ENCODE data around the gene SCGB1C1. TPM values are rescaled to one million over a fixed set of nuclear protein-coding genes. Genes with fewer than 3 reads are reported as not detected.

Gene SCGB1C1
- total and polyA plus RNA-seq, 9 of the 15 experiments (the other 6 are each of a cell fraction or from before 2014, with no cell fraction given) = not detected

DNA sequence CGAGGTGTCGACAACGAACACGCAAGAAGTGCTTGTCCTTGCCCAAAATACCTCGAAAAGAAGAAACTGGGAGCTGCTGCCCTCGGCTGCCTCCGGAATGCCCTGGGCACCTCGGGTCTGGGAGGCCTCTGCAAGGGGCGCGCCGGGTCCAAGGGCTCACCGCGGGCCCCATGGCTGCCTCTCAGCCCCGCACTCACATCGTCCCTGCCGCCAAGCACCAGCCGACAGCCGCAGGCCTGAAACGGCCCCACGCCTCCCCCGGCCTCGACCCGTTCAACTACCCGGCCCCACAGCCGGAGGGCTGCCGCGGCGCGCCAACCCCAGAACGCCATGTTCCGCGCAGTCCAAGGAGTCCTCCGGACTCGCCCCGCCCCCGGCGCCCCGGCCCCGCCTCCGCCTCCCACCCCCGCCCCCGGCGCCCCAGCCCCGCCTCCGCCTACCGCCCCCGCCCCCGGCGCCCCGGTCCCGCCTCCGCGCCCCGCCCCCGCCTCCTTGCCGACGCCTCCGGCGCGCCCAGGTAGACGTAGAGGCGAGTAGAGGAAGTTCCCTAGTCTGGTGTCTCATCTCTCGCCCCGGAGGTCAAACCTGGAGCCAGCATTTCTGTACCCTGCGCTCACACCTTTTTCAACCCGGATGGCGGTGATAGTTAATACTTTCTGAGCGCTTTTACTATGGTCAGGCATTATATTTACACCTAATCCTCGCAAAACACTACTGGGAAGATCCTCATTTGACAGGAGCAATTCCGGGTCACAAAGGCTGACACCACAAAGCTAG, 43.3 kb downstream of the SCGB1C1 start, which contains the start of gene SIRT3 (continued):
- TF ChIP-seq NCOA6 (IDR thresholded peaks at IDR 0.05) = no peak
- TF ChIP-seq ZNF12 (CRISPR knock-in tag; IDR thresholded peaks at IDR 0.05) = no peak
- no peak for TF ChIP-seq SREBF1 (IDR thresholded peaks at IDR 0.05; ENCODE audit: borderline replicate concordance, low read depth, low read length)
- no peak for TF ChIP-seq ZNF143 (CRISPR knock-in tag; IDR thresholded peaks at IDR 0.05)
- TF ChIP-seq TAF1 (IDR thresholded peaks at IDR 0.05; ENCODE audit: control insufficient read depth, extremely low read depth, insufficient read depth, low read length, severe bottlenecking) = peak; percentile 68
- TF ChIP-seq MEIS2 (IDR thresholded peaks at IDR 0.05; ENCODE audit: partially characterized antibody) = no peak
- TF ChIP-seq USF2 (CRISPR knock-in tag; IDR thresholded peaks at IDR 0.05) = no peak
- TF ChIP-seq, protein P1, sequence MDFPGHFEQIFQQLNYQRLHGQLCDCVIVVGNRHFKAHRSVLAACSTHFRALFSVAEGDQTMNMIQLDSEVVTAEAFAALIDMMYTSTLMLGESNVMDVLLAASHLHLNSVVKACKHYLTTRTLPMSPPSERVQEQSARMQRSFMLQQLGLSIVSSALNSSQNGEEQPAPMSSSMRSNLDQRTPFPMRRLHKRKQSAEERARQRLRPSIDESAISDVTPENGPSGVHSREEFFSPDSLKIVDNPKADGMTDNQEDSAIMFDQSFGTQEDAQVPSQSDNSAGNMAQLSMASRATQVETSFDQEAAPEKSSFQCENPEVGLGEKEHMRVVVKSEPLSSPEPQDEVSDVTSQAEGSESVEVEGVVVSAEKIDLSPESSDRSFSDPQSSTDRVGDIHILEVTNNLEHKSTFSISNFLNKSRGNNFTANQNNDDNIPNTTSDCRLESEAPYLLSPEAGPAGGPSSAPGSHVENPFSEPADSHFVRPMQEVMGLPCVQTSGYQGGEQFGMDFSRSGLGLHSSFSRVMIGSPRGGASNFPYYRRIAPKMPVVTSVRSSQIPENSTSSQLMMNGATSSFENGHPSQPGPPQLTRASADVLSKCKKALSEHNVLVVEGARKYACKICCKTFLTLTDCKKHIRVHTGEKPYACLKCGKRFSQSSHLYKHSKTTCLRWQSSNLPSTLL (IDR thresholded peaks at IDR 0.05) = no peak
- TF ChIP-seq, protein P2, sequence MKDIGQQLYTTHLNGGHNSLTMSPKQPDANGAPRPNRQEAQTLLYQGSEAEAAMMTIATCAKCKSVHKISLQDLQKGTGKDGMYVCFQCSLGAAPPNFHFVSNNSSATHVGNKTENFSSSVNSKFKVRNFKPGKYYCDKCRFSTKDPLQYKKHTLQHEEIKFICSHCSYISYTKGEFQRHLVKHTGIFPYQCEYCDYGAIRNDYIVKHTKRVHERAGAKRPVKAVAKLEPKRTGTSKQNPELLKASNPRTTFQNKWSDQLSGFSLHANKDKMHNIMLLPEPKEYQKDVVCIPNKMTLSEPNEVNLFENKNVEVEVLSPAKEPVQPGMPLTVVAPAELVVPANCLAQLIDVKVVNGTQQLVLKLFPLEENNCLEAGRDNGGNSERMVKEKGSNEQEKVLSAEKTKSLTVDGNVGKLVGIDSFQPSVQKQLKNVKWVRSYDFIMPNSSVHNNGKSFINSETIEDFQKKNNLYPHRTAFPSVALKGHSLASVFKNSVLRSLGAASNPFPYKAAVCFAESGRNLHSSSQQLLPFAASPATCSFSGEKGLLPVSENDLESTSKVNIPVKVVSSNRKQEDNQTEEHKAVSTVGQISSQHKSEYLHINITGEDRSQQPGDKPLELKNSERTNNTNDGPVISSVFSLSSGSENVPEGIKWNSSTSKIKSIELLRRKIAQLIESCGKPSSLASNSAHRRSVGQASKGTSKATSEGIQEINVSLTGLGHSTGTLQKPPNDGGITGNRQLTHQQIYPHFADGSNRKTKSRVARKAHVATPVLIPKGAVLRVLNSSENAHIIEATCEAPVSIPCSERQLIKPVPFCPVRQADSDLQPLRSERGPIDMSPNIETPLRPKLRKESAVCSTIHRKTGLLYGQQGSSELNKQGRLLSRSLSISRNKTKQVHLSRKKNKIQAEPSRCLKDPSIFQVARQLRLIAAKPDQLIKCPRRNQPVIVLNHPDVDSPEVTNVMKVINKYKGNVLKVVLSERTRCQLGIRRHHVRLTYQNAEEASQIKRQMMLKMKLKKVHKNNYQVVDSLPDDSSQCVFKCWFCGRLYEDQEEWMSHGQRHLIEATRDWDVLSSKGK (CRISPR knock-in tag; IDR thresholded peaks at IDR 0.05) = no peak
- TF ChIP-seq ZFX (CRISPR knock-in tag; IDR thresholded peaks at IDR 0.05) = peak; percentile 93
- no peak for TF ChIP-seq TCF3 (CRISPR knock-in tag; IDR thresholded peaks at IDR 0.05)
- no peak for TF ChIP-seq MEF2A (IDR thresholded peaks at IDR 0.05; ENCODE audit: control insufficient read depth, low read depth, low read length)
- TF ChIP-seq, protein P3, sequence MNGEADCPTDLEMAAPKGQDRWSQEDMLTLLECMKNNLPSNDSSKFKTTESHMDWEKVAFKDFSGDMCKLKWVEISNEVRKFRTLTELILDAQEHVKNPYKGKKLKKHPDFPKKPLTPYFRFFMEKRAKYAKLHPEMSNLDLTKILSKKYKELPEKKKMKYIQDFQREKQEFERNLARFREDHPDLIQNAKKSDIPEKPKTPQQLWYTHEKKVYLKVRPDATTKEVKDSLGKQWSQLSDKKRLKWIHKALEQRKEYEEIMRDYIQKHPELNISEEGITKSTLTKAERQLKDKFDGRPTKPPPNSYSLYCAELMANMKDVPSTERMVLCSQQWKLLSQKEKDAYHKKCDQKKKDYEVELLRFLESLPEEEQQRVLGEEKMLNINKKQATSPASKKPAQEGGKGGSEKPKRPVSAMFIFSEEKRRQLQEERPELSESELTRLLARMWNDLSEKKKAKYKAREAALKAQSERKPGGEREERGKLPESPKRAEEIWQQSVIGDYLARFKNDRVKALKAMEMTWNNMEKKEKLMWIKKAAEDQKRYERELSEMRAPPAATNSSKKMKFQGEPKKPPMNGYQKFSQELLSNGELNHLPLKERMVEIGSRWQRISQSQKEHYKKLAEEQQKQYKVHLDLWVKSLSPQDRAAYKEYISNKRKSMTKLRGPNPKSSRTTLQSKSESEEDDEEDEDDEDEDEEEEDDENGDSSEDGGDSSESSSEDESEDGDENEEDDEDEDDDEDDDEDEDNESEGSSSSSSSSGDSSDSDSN (IDR thresholded peaks at IDR 0.05; ENCODE audit: borderline replicate concordance in 1 of 2, low read depth in 2 of 2, low read length in 2 of 2) = no peak; a peak in 1 of 4 replicates
- TF ChIP-seq MNT (conservative IDR thresholded peaks at IDR 0.05) = no peak; a peak in 2 of 4 replicates
- TF ChIP-seq TRIM24 (IDR thresholded peaks at IDR 0.05) = peak in 1 of 2 experiments; percentile 89; a peak in 2 of 4 replicates

Measured in K562 (cell line).